K562 (cell line): ENCODE data around the gene CHAF1A. TPM values are rescaled to one million over a fixed set of nuclear protein-coding genes. Genes with fewer than 3 reads are reported as not detected.
A peak's percentile ranks its signal among the peaks of the same experiment; 100 is the strongest.

Experiments
- CXXC5 ChIP-seq: fragments of 250-450 bp; sonication (Bioruptor Pico); IDR thresholded peaks from 2 replicates; pipeline ENCODE4 v1.8.0; 2022; ENCODE audit warnings: inconsistent platforms, mild to moderate bottlenecking, moderate library complexity
- EWSR1 ChIP-seq: fragments of 450-650 bp; IDR thresholded peaks from 2 replicates; pipeline ENCODE4 v1.6.1; 2018; ENCODE audit warnings: borderline replicate concordance, mild to moderate bottlenecking, low read depth, moderate library complexity; ENCODE audit not compliant: partially characterized antibody
- NKRF ChIP-seq: fragments of 450-650 bp; IDR thresholded peaks from 2 replicates; pipeline ENCODE4 v1.6.1; 2016; ENCODE audit warnings: borderline replicate concordance
- NR2F6 ChIP-seq: fragments of 450-650 bp; formaldehyde crosslinking; IDR thresholded peaks from 2 replicates; pipeline ENCODE4 v1.4.0; 2020; ENCODE audit warnings: mild to moderate bottlenecking
- PHF20 ChIP-seq: fragments of 450-650 bp; IDR thresholded peaks from 2 replicates; pipeline ENCODE4 v1.6.1; 2018; ENCODE audit not compliant: partially characterized antibody
- RBFOX2 ChIP-seq: fragments of 200-400 bp; formaldehyde crosslinking; IDR thresholded peaks from 2 replicates; pipeline ENCODE4 v1.6.1; 2017; ENCODE audit warnings: low read depth, mild to moderate bottlenecking, low read length, moderate library complexity
- RFX1 ChIP-seq: fragments of 450-650 bp; IDR thresholded peaks from 2 replicates; pipeline ENCODE4 v1.6.1; 2016; ENCODE audit warnings: mild to moderate bottlenecking, moderate library complexity
- SRF ChIP-seq, 2 experiments: fragments of 250-450, 450-650 bp in 1 of 2; sonication (Bioruptor Pico) in 1 of 2; sonication (generic) in 1 of 2; formaldehyde crosslinking; IDR thresholded peaks; 2 replicates each; pipeline versions ENCODE4 v1.5.0 to v1.5.1; 2020 to 2022; ENCODE audit warnings: mild to moderate bottlenecking in 1 of 2, missing genetic modification reagents in 1 of 2
- ZBTB34 ChIP-seq: fragments of 250-450 bp; sonication (Bioruptor Pico); IDR thresholded peaks from 2 replicates; pipeline ENCODE4 v1.8.0; 2021; ENCODE audit warnings: mild to moderate bottlenecking, moderate library complexity
- ZBTB40 ChIP-seq, 2 experiments: fragments of 450-650 bp in 1 of 2; sonication (generic) in 1 of 2; formaldehyde crosslinking in 1 of 2; IDR thresholded peaks; 2 replicates each; pipeline versions ENCODE4 v1.7.1 to v1.9.0; 2016 to 2022; ENCODE audit warnings: inconsistent platforms in 1 of 2, mild to moderate bottlenecking in 1 of 2, missing genetic modification reagents in 1 of 2
- ZNF212 ChIP-seq: fragments of 450-650 bp; formaldehyde crosslinking; IDR thresholded peaks from 2 replicates; pipeline ENCODE4 v1.4.0; 2020; ENCODE audit warnings: mild to moderate bottlenecking
- ZNF384 ChIP-seq: IDR thresholded peaks from 2 replicates; pipeline ENCODE4 v1.6.1; 2012; ENCODE audit warnings: low read depth, low read length, improper control_type of control experiment
- ZNF695 ChIP-seq: fragments of 450-650 bp; formaldehyde crosslinking; IDR thresholded peaks from 2 replicates; pipeline ENCODE4 v1.4.0; 2020; ENCODE audit warnings: mild to moderate bottlenecking, moderate library complexity
- ZSCAN32 ChIP-seq: fragments of 450-650 bp; formaldehyde crosslinking; IDR thresholded peaks from 2 replicates; pipeline ENCODE4 v1.4.0; 2020; ENCODE audit warnings: mild to moderate bottlenecking, moderate library complexity
- ZZZ3 ChIP-seq: fragments of 450-650 bp; IDR thresholded peaks from 2 replicates; pipeline ENCODE4 v1.6.1; 2016; ENCODE audit warnings: antibody characterized with exemption, mild to moderate bottlenecking, moderate library complexity
- polyA plus RNA-seq, 8 experiments: library from polyadenylated mRNA; depleted of rRNA in 4 of 8; stranded (reverse) in 5 of 8; unstranded in 3 of 8; fragments of >200 nt; fragmentation: Nextera tagmentation in 2 of 8; fragmentation: Illumina TruSeq in 1 of 8; extraction: Ambion mirVana in 2 of 8; extraction: Trizol in 1 of 8; gene quantifications; 2 replicates each; pipeline versions ENCODE4 v1.2.1 to v1.2.3, GENCODE V29; 2011 to 2014; ENCODE audit warnings: inconsistent platforms in 1 of 8, missing spikeins in 1 of 8
- total RNA-seq, 7 experiments: library from RNA; depleted of rRNA in 6 of 7; stranded (reverse); fragments of >200 nt in 6 of 7; fragmentation: Illumina TruSeq in 2 of 7; extraction: Trizol in 2 of 7; gene quantifications; 2 replicates each; pipeline versions ENCODE4 v1.2.1 to v1.2.3, GENCODE V29; 2011 to 2021; ENCODE audit warnings: low replicate concordance in 1 of 7

The CHAF1A gene
- total and polyA plus RNA-seq, 9 of the 15 experiments (the other 6 are each of a cell fraction or from before 2014, with no cell fraction given), result 1.6 to 86.9 (median 45.2) TPM

- TF ChIP-seq ZBTB34 (CRISPR knock-in tag), result no peak
- peak; percentile 92 for TF ChIP-seq ZBTB40 (IDR thresholded peaks at IDR 0.05)
- TF ChIP-seq ZBTB40 (CRISPR knock-in tag; IDR thresholded peaks at IDR 0.05), result no peak
- peak; percentile 19; the same call in 1 of the 2 replicates for TF ChIP-seq NKRF
- no peak for TF ChIP-seq NR2F6 (CRISPR knock-in tag)
- TF ChIP-seq ZNF695 (CRISPR knock-in tag), result no peak
- peak; percentile 64 for TF ChIP-seq CXXC5 (CRISPR knock-in tag)
- 0 out of 2 replicates have a peak, but pooled peaks have one; percentile 42 for TF ChIP-seq ZZZ3
- no peak for TF ChIP-seq EWSR1
- peak; percentile 99 for TF ChIP-seq ZNF384
- peak; percentile 98 for TF ChIP-seq RFX1
- no peak for TF ChIP-seq ZNF212
- 0 out of 4 replicates have a peak, but pooled peaks of 1 of the 2 experiments have one; percentile 25 for TF ChIP-seq SRF (CRISPR knock-in tag; IDR thresholded peaks at IDR 0.05)
- peak; percentile 48; the same call in 1 of the 2 replicates for TF ChIP-seq RBFOX2
- TF ChIP-seq ZSCAN32 (CRISPR knock-in tag), result no peak
- TF ChIP-seq PHF20, result peak; percentile 91
Measured at GRCh38 chr19:4457654-4458395, 55.4 kb downstream of the CHAF1A start, which contains the start of gene UBXN6 (continued).
